ENCODE measurements around the gene NKTR.

DNA sequence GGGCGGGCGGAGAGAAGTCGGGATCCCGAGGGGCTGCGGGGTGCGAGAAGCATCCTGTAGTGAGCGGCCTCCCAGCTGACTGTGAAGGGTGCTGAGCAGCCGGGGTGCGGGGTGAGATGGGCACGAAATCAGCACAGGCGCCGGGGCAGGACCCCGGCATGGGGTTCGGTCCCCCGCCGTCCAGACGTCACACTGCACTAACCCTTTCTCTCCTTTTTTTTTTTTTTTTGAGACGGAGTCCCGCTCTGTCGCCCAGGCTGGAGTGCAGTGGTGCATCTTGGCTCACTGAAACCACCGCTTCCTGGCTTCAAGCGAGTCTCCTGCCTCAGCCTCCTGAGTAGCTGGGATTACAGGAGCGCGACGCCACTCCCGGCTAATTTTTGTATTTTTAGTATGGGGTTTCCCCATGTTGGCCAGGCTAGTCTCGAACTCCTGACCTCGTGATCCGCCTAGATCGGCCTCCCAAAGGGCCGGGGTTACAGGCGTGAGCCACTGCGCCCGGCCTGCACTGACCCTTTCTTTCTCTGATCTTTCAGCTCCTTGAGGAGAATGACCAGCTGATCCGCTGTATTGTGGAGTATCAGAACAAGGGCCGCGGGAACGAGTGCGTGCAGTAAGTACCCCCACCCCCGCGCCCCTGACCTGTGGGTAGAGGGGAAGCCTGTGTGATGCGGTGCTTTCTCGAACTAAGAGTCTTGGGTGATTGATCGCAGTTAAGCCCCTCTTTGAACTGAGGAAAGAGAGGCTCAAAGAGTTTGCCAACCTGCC, 9.3 kb upstream of the NKTR start:
- no peak for TF ChIP-seq POLR2A (IDR thresholded peaks at IDR 0.05; ENCODE audit: low read length)
- no peak for TF ChIP-seq GATA1 (IDR thresholded peaks at IDR 0.05; ENCODE audit: low read depth, low read length)

Measured in erythroblast (primary cell).